IMR-90 (cell line): ENCODE results near the gene CSTF2T. TPM values are rescaled to one million over a fixed set of nuclear protein-coding genes. Genes with fewer than 3 reads are reported as not detected.

Experiments
- ATAC-seq: fragments of 200-7000 bp; cut with Tn5 transposase; 2 replicates; pipeline ENCODE4 v1.9.1; 2020; ENCODE audit warnings: low read depth, mild to moderate bottlenecking, moderate library complexity
- BruUV-seq: library from RNA; stranded (reverse); fragments of 400-500 nt; replicated peaks from 2 replicates; lab custom pipeline; 2021; lab: Mats Ljungman, UMichigan
- CTCF ChIA-PET: fragments of 300-600 bp; formaldehyde crosslinking; extraction: SDS; loops from one replicate; lab custom pipeline; 2021; ENCODE audit warnings: antibody characterized with exemption; lab: Yijun Ruan, JAX
- POLR2A ChIA-PET: fragments of 300-600 bp; sonication (Branson Sonifier 250); formaldehyde crosslinking; loops from one replicate; lab custom pipeline; 2022; ENCODE audit warnings: antibody characterized with exemption; ENCODE audit not compliant: unreplicated experiment; lab: Charles Lee
- DNase-seq: peaks from one replicate; pipeline ENCODE4 v3.0.0; 2013
- H2AFZ ChIP-seq: replicated peaks from 2 replicates; pipeline ENCODE3; 2013; ENCODE audit warnings: low read length, mild to moderate bottlenecking; ENCODE audit not compliant: poor library complexity
- H2AK5ac ChIP-seq: 2 replicates; pipeline ENCODE4 v1.6.1; 2013; ENCODE audit warnings: low read depth, low read length, inconsistent platforms
- H2AK9ac ChIP-seq: replicated peaks from 2 replicates; pipeline ENCODE3; 2013; ENCODE audit warnings: mild to moderate bottlenecking, low read depth, low read length, moderate library complexity; ENCODE audit not compliant: poor library complexity
- H2BK120ac ChIP-seq: 2 replicates; pipeline ENCODE4 v1.6.1; 2013; ENCODE audit warnings: low read depth, low read length, inconsistent platforms
- H2BK15ac ChIP-seq: 3 replicates; pipeline ENCODE4 v1.6.1; 2013; ENCODE audit warnings: low read depth, low read length, inconsistent platforms
- H2BK20ac ChIP-seq: 2 replicates; pipeline ENCODE4 v1.6.1; 2013; ENCODE audit warnings: low read depth, mild to moderate bottlenecking, inconsistent platforms, low read length, moderate library complexity
- H2BK5ac ChIP-seq: 2 replicates; pipeline ENCODE4 v1.6.1; 2013; ENCODE audit warnings: mild to moderate bottlenecking, low read depth, low read length, inconsistent platforms; ENCODE audit not compliant: poor library complexity, severe bottlenecking
- H3K14ac ChIP-seq: replicated peaks from 2 replicates; pipeline ENCODE4 v1.6.1; 2013; ENCODE audit warnings: low read depth, low read length, inconsistent platforms
- H3K18ac ChIP-seq: 2 replicates; pipeline ENCODE4 v1.6.1; 2013; ENCODE audit warnings: low read depth, low read length, control low read depth
- H3K23ac ChIP-seq: 2 replicates; pipeline ENCODE4 v1.6.1; 2013; ENCODE audit warnings: low read depth, low read length, inconsistent platforms
- H3K27ac ChIP-seq: 2 replicates; pipeline ENCODE4 v1.5.1; 2013; ENCODE audit warnings: mild to moderate bottlenecking, control low read depth, low read length; ENCODE audit not compliant: insufficient read depth
- H3K27me3 ChIP-seq: 2 replicates; pipeline ENCODE4 v1.6.1; 2013; ENCODE audit warnings: low read length; ENCODE audit not compliant: control insufficient read depth, insufficient read depth
- H3K36me3 ChIP-seq: 2 replicates; pipeline ENCODE4 v1.6.1; 2013; ENCODE audit warnings: low read length, mixed read lengths; ENCODE audit not compliant: control insufficient read depth, insufficient read depth
- H3K4ac ChIP-seq: 2 replicates; pipeline ENCODE4 v1.6.1; 2013; ENCODE audit warnings: low read depth, low read length, inconsistent platforms
- H3K4me1 ChIP-seq: 2 replicates; pipeline ENCODE4 v1.6.1; 2013; ENCODE audit warnings: low read length, mixed read lengths; ENCODE audit not compliant: control insufficient read depth, insufficient read depth
- H3K4me2 ChIP-seq: 2 replicates; pipeline ENCODE4 v1.6.1; 2013; ENCODE audit warnings: low read depth, mild to moderate bottlenecking, control low read depth, low read length, moderate library complexity
- H3K4me3 ChIP-seq: 2 replicates; pipeline ENCODE4 v1.5.1; 2013; ENCODE audit warnings: low read depth, mild to moderate bottlenecking, control low read depth, low read length, moderate library complexity; ENCODE audit not compliant: insufficient read depth
- H3K56ac ChIP-seq: 2 replicates; pipeline ENCODE4 v1.6.1; 2013; ENCODE audit warnings: low read length, inconsistent platforms; ENCODE audit not compliant: insufficient read depth; ENCODE audit errors: extremely low read depth
- H3K79me1 ChIP-seq, 2 experiments: 2 replicates each; pipeline ENCODE4 v1.6.1; 2013; ENCODE audit warnings: low read length in 2 of 2, inconsistent platforms in 1 of 2, low read depth in 1 of 2
- H3K9ac ChIP-seq: 2 replicates; pipeline ENCODE4 v1.6.1; 2013; ENCODE audit warnings: low read depth, low read length, control low read depth
- H3K9me1 ChIP-seq: 2 replicates; pipeline ENCODE4 v1.6.1; 2013; ENCODE audit warnings: low read length, inconsistent platforms; ENCODE audit not compliant: insufficient read depth
- H3K9me3 ChIP-seq: 2 replicates; pipeline ENCODE4 v1.6.1; 2013; ENCODE audit warnings: low read length; ENCODE audit not compliant: control insufficient read depth, insufficient read depth
- H4K20me1 ChIP-seq: 2 replicates; pipeline ENCODE4 v1.6.1; 2013; ENCODE audit warnings: low read length, inconsistent platforms; ENCODE audit not compliant: insufficient read depth
- H4K5ac ChIP-seq: 2 replicates; pipeline ENCODE4 v1.6.1; 2013; ENCODE audit warnings: mild to moderate bottlenecking, low read depth, low read length, control low read depth
- H4K8ac ChIP-seq, 2 experiments: 2 replicates each; pipeline ENCODE4 v1.6.1; 2013; ENCODE audit warnings: low read depth in 2 of 2, low read length in 2 of 2, control low read depth in 1 of 2, inconsistent platforms in 1 of 2
- H4K91ac ChIP-seq: 2 replicates; pipeline ENCODE4 v1.6.1; 2013; ENCODE audit warnings: low read depth, low read length, inconsistent platforms; ENCODE audit not compliant: insufficient read depth
- BHLHE40 ChIP-seq: fragments of 150-350 bp; IDR thresholded peaks from 2 replicates; pipeline ENCODE4 v1.6.1; 2016; ENCODE audit warnings: mild to moderate bottlenecking, low read depth, low read length
- CEBPB ChIP-seq: IDR thresholded peaks from 2 replicates; pipeline ENCODE4 v1.6.1; 2012; ENCODE audit warnings: low read depth, low read length, improper control_type of control experiment
- CHD1 ChIP-seq: IDR thresholded peaks from 2 replicates; pipeline ENCODE4 v1.6.1; 2012; ENCODE audit warnings: low read depth, low read length, improper control_type of control experiment
- ELK1 ChIP-seq: fragments of 150-350 bp; IDR thresholded peaks from 2 replicates; pipeline ENCODE4 v1.6.1; 2016; ENCODE audit warnings: low read depth, mild to moderate bottlenecking, low read length, moderate library complexity, borderline replicate concordance
- FOS ChIP-seq: fragments of 150-350 bp; IDR thresholded peaks from 2 replicates; pipeline ENCODE4 v1.6.1; 2016; ENCODE audit warnings: low read depth, low read length
- MAFK ChIP-seq: IDR thresholded peaks from 2 replicates; pipeline ENCODE4 v1.6.1; 2012; ENCODE audit warnings: low read depth, low read length, improper control_type of control experiment
- MAZ ChIP-seq: IDR thresholded peaks from 2 replicates; pipeline ENCODE4 v1.6.1; 2012; ENCODE audit warnings: low read depth, mild to moderate bottlenecking, low read length, improper control_type of control experiment, moderate library complexity, borderline replicate concordance
- MXI1 ChIP-seq: IDR thresholded peaks from 2 replicates; pipeline ENCODE4 v1.6.1; 2012; ENCODE audit warnings: low read depth, mild to moderate bottlenecking, low read length, moderate library complexity, borderline replicate concordance
- NFE2L2 ChIP-seq: fragments of 150-350 bp; IDR thresholded peaks from 2 replicates; pipeline ENCODE4 v1.6.1; 2016; ENCODE audit warnings: low read depth, mild to moderate bottlenecking, low read length
- POLR2A ChIP-seq: IDR thresholded peaks from 2 replicates; pipeline ENCODE4 v1.6.1; 2012; ENCODE audit warnings: mild to moderate bottlenecking, low read depth, low read length
- RAD21 ChIP-seq: IDR thresholded peaks from 2 replicates; pipeline ENCODE4 v1.6.1; 2012; ENCODE audit warnings: low read length, improper control_type of control experiment
- RCOR1 ChIP-seq: IDR thresholded peaks from 2 replicates; pipeline ENCODE4 v1.6.1; 2012; ENCODE audit warnings: mild to moderate bottlenecking, low read length, improper control_type of control experiment; ENCODE audit not compliant: insufficient replicate concordance
- RFX5 ChIP-seq: IDR thresholded peaks from 2 replicates; pipeline ENCODE4 v1.8.0; 2012; ENCODE audit warnings: low read depth, mild to moderate bottlenecking, low read length, moderate library complexity
- SMC3 ChIP-seq: fragments of 150-350 bp; IDR thresholded peaks from 2 replicates; pipeline ENCODE4 v1.6.1; 2016; ENCODE audit warnings: low read depth, mild to moderate bottlenecking, antibody characterized with exemption, low read length, moderate library complexity
- USF2 ChIP-seq: fragments of 150-350 bp; IDR thresholded peaks from 2 replicates; pipeline ENCODE4 v1.6.1; 2017; ENCODE audit warnings: mild to moderate bottlenecking, antibody characterized with exemption, low read length, low read depth
- WGBS, 2 experiments: methylation state at CpG; one replicate each; pipeline versions ENCODE4 v1.1.5 to v1.1.7; 2013; ENCODE audit warnings: missing lambda C conversion rate in 2 of 2; ENCODE audit not compliant: insufficient read length in 1 of 2; ENCODE audit errors: extremely low coverage in 2 of 2; 5-methylcytosine and 5-hydroxymethylcytosine counted together
- dilution Hi-C: fragments of 300-500 bp; cut with HindIII; formaldehyde crosslinking; loops from one replicate; pipeline ENCODE4 v1.14.3; 2018; ENCODE audit warnings: low sequenced_read_pairs; ENCODE audit not compliant: unreplicated experiment
- in situ Hi-C: fragments of 300-500 bp; cut with MboI; formaldehyde crosslinking; loops from 3 replicates; pipeline ENCODE4 v1.14.3; 2019; ENCODE audit warnings: low sequenced_read_pairs, inconsistent platforms, mixed read lengths
- intact Hi-C: fragments of 100-400 bp; cut with micrococcal nuclease; formaldehyde crosslinking; loops from 2 replicates; pipeline ENCODE4 v1.10.0; 2022
- polyA plus RNA-seq, 3 experiments: library from polyadenylated mRNA; depleted of rRNA; stranded (reverse); fragments of >200 nt; gene quantifications; 2 replicates each; pipeline ENCODE4 v1.2.3, GENCODE V29; 2012; ENCODE audit warnings: low replicate concordance in 1 of 3
- total RNA-seq: library from RNA; depleted of rRNA; stranded (reverse); fragments of >200 nt; gene quantifications from 2 replicates; pipeline ENCODE4 v1.2.3, GENCODE V29; 2012
- TF ChIP-seq, protein P1 (sequence below): conservative IDR thresholded peaks from 2 replicates; pipeline ENCODE4 v1.5.1; 2012; ENCODE audit warnings: mild to moderate bottlenecking, low read depth, low read length, improper control_type of control experiment

CSTF2T gene
- total and polyA plus RNA-seq, 2 of the 4 experiments (the other 2 are of a cell fraction), result 7.2 to 18.6 TPM

GRCh38 chr10:51744235-51745000, 45.0 kb upstream of the CSTF2T start:
- Histone ChIP-seq H3K27me3 (no peaks in the 10 kb centered on the region), H3K9ac (no peak overlapping the region), H3K56ac (no peak overlapping the region), H4K8ac (no peak overlapping the region), H2AFZ (no peak overlapping the region), H2BK15ac (no peak overlapping the region), H2BK20ac (no peak overlapping the region), H3K18ac (no peak overlapping the region), H3K9me1 (peaks cover 5% of the 10 kb centered on the region; the same call in 1 of the 2 replicates), H2AK5ac (no peak overlapping the region), H3K4me1 (peaks cover 3% of the 10 kb centered on the region), H3K79me1 (peaks cover 0 to 7% of the 10 kb centered on the region in 2 experiments; a peak in 3 of 4 replicates), H3K27ac (no peak overlapping the region), H3K36me3 (no peaks in the 10 kb centered on the region), H3K23ac (no peak overlapping the region), H3K4ac (no peak overlapping the region), H3K14ac (no peak overlapping the region), H3K4me2 (no peak overlapping the region), H2AK9ac (no peak overlapping the region), H3K4me3 (no peak overlapping the region), H4K5ac (no peak overlapping the region), H2BK5ac (no peak overlapping the region), H4K20me1 (no peaks in the 10 kb centered on the region), H3K9me3 (no peaks in the 10 kb centered on the region), H4K91ac (no peak overlapping the region), H2BK120ac (no peak overlapping the region)
- DNase-seq (no peak), ATAC-seq (no peak)
- intact Hi-C loops, result no loop called here
- in situ Hi-C loops, result no loop called here
- BruUV-seq, result no TSS peak
- no peak for TF ChIP-seq RCOR1
- no peak for TF ChIP-seq MAFK
- TF ChIP-seq MAZ, result no peak
- no peak for TF ChIP-seq BHLHE40
- no peak for TF ChIP-seq RFX5
- no peak for TF ChIP-seq CEBPB
- no peak for TF ChIP-seq NFE2L2
- TF ChIP-seq MXI1, result no peak
- TF ChIP-seq FOS, result no peak
- no peak for TF ChIP-seq POLR2A
- TF ChIP-seq, protein P1, sequence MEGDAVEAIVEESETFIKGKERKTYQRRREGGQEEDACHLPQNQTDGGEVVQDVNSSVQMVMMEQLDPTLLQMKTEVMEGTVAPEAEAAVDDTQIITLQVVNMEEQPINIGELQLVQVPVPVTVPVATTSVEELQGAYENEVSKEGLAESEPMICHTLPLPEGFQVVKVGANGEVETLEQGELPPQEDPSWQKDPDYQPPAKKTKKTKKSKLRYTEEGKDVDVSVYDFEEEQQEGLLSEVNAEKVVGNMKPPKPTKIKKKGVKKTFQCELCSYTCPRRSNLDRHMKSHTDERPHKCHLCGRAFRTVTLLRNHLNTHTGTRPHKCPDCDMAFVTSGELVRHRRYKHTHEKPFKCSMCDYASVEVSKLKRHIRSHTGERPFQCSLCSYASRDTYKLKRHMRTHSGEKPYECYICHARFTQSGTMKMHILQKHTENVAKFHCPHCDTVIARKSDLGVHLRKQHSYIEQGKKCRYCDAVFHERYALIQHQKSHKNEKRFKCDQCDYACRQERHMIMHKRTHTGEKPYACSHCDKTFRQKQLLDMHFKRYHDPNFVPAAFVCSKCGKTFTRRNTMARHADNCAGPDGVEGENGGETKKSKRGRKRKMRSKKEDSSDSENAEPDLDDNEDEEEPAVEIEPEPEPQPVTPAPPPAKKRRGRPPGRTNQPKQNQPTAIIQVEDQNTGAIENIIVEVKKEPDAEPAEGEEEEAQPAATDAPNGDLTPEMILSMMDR, result no peak
- TF ChIP-seq CHD1, result no peak
- no peak for TF ChIP-seq SMC3
- no peak for TF ChIP-seq RAD21
- TF ChIP-seq ELK1, result no peak
- TF ChIP-seq USF2, result no peak
- 100% methylated on average over 1 of the region's 6 CpGs; no CpG with 5 or more reads in 1 of the 2 experiments for WGBS, 2 experiments
- POLR2A ChIA-PET, result no interaction called here
- dilution Hi-C loops, result no loop called here
- CTCF ChIA-PET, result no interaction called here
